ENCODE results near the gene GNG8. TPM values are rescaled to one million over a fixed set of nuclear protein-coding genes. Genes with fewer than 3 reads are reported as not detected.

GNG8 gene
- total and polyA plus RNA-seq, 2 of the 13 experiments (the other 11 are each of a cell fraction or from before 2014, with no cell fraction given), result not detected

- Histone ChIP-seq H3K4me1 (ENCODE audit: insufficient read depth, low read length) (peaks cover 15% of the 10 kb centered on the region), H4K20me1 (ENCODE audit: insufficient read depth, low read length) (no peaks in the 10 kb centered on the region), H3K4me3 (replicated peaks in 1 of 3; ENCODE audit: insufficient read depth in 1 of 3, low read depth in 2 of 3, low read length in 3 of 3) (no peak overlapping the region), H3K9me3 (ENCODE audit: low read length) (no peaks in the 10 kb centered on the region), H3K36me3 (replicated peaks in 1 of 2; ENCODE audit: control insufficient read depth in 1 of 2, insufficient read depth in 2 of 2, low read length in 2 of 2) (no peaks in the 10 kb centered on the region), H3K27me3 (ENCODE audit: control insufficient read depth in 1 of 2, insufficient read depth in 2 of 2, low read length in 2 of 2) (peaks cover 1 to 20% of the 10 kb centered on the region in 2 experiments; a peak in 3 of 5 replicates), H3K27ac (ENCODE audit: extremely low read length, insufficient read depth, low read length) (no peak overlapping the region), H3K4me2 (ENCODE audit: low read depth, low read length) (no peak overlapping the region), H3K79me2 (ENCODE audit: insufficient read depth, low read length) (no peaks in the 10 kb centered on the region), H2AFZ (ENCODE audit: low read length) (no peak overlapping the region), H3K9ac (ENCODE audit: insufficient read depth, low read depth, low read length) (no peak overlapping the region)
- DNase-seq (ENCODE audit: low spot score), result peak; percentile 27
- TF ChIP-seq AHR (CRISPR knock-in tag; IDR thresholded peaks at IDR 0.05) (no peak), CEBPZ (IDR thresholded peaks at IDR 0.05; ENCODE audit: low read length) (no peak), ARID2 (CRISPR knock-in tag; IDR thresholded peaks at IDR 0.05; ENCODE audit: borderline replicate concordance) (no peak), BRCA1 (CRISPR knock-in tag; IDR thresholded peaks at IDR 0.05) (no peak), AGO1 (IDR thresholded peaks at IDR 0.05; ENCODE audit: low read depth, low read length, poor library complexity, severe bottlenecking) (no peak)
- CTCF ChIA-PET (ENCODE audit: low intra/inter-chr PET ratio, low total read pairs), result no interaction called here
- POLR2A ChIA-PET, result no interaction called here
- peak; percentile 43; the same call in 2 of the 3 replicates for ATAC-seq
- in situ Hi-C loops (cut with HindIII; ENCODE audit: extremely low pct_ligation_motif_present, low pct_unique_long_range_greater_than_20kb) (no loop called here), intact Hi-C loops (cut with micrococcal nuclease; ENCODE audit: unreplicated experiment) (no loop called here)
- FAIRE-seq, result no peak
- 26% methylated on average over 12 of the region's 16 CpGs for WGBS (ENCODE audit: low lambda C conversion rate)
- BruUV-seq (replicated peaks), result no TSS peak
These were observed 18.7 kb upstream of the GNG8 start for GRCh38 chr19:46654621-46655152.
